Stomach (tissue), 4 donors: ENCODE measurements around the gene G6PC3.

Experiments used
- EP300 ChIP-seq: sonication (generic); formaldehyde crosslinking; IDR thresholded peaks from one replicate; pipeline ENCODE4 v1.6.1; 2017; ENCODE audit warnings: antibody characterized with exemption
- POLR2A ChIP-seq, 4 donors: fragments of 450-650 bp; IDR thresholded peaks; one replicate each; pipeline ENCODE4 v1.6.1; 2016; ENCODE audit warnings: antibody characterized with exemption in 4 of 4, control low read depth in 2 of 4, mild to moderate bottlenecking in 1 of 4, moderate library complexity in 1 of 4
- POLR2AphosphoS5 ChIP-seq, 3 donors: sonication (generic); formaldehyde crosslinking; IDR thresholded peaks; one replicate each; pipeline ENCODE4 v1.6.1; 2016; ENCODE audit warnings: antibody characterized with exemption in 3 of 3
- TF ChIP-seq, protein P1 (sequence below), 7 experiments: fragments of 450-650 bp in 4 of 7; fragments of 200-600 bp in 3 of 7; sonication (generic) in 3 of 7; IDR thresholded peaks; one replicate each; pipeline ENCODE4 v1.5.1; 2016 to 2019; ENCODE audit warnings: antibody characterized with exemption in 7 of 7, control low read depth in 2 of 7, mild to moderate bottlenecking in 1 of 7

DNA sequence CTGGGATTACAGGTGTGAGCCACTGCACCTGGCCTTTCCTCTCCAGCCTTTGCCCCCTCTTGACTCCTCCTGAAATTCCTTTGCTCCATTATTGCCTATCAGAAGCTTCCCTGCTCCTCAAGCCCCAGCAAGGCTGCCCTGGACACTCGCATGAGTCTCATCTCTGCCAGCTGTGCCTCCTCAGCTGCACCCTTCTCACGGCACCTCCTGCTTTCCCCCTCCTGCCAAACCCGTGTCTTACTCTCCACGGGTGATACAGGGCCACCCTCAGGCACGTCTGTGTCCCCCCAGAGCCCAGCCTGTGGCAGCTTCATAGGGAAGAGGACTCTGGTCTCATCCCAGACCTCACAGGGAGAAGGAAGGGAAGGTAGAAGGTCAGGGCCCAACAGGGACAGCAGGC is 15.4 kb downstream of the G6PC3 start:
- TF ChIP-seq, protein P1, sequence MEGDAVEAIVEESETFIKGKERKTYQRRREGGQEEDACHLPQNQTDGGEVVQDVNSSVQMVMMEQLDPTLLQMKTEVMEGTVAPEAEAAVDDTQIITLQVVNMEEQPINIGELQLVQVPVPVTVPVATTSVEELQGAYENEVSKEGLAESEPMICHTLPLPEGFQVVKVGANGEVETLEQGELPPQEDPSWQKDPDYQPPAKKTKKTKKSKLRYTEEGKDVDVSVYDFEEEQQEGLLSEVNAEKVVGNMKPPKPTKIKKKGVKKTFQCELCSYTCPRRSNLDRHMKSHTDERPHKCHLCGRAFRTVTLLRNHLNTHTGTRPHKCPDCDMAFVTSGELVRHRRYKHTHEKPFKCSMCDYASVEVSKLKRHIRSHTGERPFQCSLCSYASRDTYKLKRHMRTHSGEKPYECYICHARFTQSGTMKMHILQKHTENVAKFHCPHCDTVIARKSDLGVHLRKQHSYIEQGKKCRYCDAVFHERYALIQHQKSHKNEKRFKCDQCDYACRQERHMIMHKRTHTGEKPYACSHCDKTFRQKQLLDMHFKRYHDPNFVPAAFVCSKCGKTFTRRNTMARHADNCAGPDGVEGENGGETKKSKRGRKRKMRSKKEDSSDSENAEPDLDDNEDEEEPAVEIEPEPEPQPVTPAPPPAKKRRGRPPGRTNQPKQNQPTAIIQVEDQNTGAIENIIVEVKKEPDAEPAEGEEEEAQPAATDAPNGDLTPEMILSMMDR (IDR thresholded peaks at IDR 0.05), result no peak
- TF ChIP-seq POLR2AphosphoS5 (IDR thresholded peaks at IDR 0.05) (no peak), POLR2A (IDR thresholded peaks at IDR 0.05) (no peak), EP300 (no peak)
